DMS153 (cell line): Measurements from ENCODE around the gene GEMIN7.

Experiments
- DNase-seq: peaks from one replicate; lab custom pipeline; 2025; lab: John Stamatoyannopoulos, UW

Gene GEMIN7, protein sequence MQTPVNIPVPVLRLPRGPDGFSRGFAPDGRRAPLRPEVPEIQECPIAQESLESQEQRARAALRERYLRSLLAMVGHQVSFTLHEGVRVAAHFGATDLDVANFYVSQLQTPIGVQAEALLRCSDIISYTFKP

DNA sequence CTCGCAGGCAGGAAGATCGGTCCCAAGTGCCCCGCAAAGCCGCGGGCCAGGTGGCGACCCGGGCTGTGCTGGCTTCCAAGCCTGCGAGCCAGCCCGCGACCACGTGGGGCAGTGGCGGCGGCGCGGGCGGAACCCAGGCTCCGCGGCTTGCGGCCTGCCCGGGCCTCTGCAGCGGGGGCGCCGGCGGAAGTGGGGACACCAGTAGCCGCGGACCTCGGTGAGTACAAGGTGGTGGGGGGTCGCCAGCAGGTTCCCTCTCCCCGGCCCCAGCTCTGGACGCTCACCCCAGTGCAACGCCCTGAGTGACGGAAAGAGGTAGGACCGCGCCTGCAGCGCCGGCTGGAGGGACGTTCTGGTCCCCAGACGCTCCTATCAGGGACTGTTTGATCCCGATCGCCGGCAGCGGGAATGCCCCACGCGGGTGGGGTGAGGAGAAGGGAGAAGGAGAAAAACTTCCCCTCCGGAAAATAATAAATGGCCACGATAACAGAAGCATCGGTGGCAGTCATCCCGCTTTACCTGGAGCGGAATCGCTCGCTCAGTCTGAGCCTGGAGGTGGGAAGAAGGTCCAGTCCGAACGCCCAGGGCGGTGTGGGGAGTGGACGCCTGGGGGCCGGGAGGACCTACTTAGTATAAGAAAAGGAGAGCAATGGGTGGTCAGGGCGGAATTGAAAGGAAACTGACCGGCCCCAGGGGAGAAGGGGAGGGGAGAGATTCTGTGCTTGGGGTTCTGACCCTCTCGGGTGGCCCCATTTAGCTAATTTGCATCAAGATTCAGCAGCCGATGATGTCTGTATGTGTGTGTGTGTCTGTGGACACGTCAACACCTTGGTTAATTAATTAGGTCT lies at the start of gene GEMIN7:
GEMIN7 (plus strand) TSS at position 198 of the 848 bp plus-strand sequence. CDS start 10,855 bp downstream, outside the sequence.
- DNase-seq: peak; percentile 19

DNA sequence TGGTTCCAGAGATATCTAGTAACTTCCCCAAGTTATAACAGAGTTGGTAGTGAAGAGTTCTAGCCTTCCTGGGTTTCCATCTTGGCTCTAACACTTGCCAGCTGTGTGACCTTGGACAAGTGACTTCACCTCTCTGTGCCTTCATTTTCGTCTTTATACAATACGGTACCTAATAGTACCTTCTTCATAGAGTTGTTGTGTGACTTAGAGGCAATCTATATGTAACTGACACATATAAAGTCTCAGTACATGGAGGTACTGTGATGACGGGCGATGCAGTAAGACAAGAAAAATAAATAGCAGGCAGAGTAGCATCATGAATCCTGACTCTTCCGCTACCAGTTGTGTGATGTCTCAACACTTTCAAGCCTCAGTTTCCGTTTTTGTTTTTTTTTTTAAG lies 48.2 kb upstream of the GEMIN7 start:
- DNase-seq: no peak

DNA sequence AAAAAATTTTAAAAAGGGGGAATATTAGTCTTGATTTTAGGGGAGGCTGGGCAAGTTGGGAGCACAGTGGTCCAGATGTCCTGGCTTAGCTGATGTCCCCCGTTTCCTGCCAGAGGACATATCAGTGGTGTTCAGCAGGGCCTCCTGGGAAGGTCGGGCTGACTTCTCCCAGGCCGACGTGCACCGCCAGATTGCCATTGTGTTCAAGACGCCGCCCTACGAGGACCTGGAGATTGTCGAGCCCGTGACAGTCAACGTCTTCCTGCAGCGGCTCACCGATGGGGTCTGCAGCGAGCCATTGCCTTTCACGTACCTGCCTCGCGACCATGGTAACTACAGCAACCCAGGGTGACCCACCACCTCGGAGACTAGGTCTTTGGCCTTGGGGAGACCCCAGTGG lies 46.6 kb upstream of the GEMIN7 start:
- DNase-seq: no peak

DNA sequence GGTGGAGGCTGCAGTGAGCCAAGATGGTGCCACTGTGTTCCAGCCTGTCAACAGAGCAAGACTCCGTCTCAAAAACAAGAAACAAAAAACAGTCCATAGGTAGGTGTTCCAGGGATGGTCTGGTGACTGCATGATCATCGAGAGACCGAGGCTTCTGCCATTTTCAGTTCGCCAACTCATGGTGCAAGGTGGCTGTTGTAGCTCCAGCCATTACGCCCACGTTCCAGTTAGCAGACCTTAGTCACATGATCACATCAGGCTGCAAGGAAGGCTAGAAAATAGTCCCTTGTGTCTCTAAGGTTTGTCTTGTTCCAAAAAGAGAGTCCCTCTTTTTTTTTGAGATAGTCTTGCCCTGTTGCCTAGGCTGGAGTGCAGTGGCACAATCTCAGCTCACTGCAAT lies 43.3 kb upstream of the GEMIN7 start:
- DNase-seq: no peak

DNA sequence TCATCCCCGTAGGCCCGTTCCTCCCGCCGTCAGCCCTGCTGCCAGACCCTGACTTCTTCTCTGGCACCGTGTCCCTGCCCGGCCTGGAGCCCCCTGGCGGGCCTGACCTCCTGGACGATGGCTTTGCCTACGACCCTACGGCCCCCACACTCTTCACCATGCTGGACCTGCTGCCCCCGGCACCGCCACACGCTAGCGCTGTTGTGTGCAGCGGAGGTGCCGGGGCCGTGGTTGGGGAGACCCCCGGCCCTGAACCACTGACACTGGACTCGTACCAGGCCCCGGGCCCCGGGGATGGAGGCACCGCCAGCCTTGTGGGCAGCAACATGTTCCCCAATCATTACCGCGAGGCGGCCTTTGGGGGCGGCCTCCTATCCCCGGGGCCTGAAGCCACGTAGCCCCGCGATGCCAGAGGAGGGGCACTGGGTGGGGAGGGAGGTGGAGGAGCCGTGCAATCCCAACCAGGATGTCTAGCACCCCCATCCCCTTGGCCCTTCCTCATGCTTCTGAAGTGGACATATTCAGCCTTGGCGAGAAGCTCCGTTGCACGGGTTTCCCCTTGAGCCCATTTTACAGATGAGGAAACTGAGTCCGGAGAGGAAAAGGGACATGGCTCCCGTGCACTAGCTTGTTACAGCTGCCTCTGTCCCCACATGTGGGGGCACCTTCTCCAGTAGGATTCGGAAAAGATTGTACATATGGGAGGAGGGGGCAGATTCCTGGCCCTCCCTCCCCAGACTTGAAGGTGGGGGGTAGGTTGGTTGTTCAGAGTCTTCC lies 41.5 kb upstream of the GEMIN7 start:
- DNase-seq: no peak

DNA sequence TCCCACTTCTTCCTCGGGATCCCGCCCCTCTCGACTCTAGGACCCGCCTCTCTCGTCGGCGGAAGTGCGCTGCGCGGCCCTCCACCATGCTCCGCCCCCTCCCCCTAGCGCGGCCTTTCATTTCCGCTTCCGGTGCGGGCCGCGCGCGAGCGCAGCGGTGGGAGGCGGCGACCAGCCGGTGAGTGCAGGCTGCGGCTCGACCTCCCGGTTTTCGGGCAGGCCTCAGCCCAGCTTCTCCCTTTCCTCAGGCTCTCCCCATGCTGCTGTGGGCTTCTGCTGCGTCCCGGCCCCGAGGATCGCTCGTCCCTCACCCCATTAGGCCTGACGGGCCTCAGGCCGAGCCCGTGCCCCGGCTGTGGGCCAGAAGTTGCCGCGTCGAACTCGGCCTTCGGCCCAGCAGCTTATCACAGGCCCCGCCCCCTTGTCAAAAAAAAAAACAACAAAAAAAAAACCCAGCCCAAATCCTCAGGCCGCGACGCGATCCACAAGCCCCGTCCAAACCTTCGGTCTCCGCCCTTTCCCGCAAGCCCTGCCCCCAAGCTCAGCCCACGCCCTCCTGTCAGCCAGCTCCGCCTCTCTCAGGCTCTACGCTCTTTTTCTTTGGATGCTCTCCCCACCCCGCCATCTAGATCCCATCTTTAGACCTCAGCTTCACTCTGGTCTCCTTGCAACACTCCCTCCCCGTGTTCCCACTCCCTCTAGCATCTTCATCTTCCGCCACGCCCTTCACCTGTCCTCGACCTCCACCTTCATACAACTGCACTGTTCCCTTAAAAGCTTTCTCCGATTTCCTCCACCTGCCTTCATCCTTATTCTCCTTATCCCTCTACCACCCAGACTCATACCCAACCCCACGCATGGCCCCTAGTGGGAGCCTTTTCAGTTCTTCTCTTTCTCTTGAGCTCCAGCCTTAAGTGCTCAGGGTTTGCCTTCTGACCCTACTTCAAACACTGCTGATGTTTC lies 39.8 kb upstream of the GEMIN7 start, which contains the start of gene CLASRP:
CLASRP (plus strand) TSS at position 115 of the 963 bp plus-strand sequence. CDS start 1,168 bp downstream, outside the sequence.
- peak; percentile 80 for DNase-seq

DNA sequence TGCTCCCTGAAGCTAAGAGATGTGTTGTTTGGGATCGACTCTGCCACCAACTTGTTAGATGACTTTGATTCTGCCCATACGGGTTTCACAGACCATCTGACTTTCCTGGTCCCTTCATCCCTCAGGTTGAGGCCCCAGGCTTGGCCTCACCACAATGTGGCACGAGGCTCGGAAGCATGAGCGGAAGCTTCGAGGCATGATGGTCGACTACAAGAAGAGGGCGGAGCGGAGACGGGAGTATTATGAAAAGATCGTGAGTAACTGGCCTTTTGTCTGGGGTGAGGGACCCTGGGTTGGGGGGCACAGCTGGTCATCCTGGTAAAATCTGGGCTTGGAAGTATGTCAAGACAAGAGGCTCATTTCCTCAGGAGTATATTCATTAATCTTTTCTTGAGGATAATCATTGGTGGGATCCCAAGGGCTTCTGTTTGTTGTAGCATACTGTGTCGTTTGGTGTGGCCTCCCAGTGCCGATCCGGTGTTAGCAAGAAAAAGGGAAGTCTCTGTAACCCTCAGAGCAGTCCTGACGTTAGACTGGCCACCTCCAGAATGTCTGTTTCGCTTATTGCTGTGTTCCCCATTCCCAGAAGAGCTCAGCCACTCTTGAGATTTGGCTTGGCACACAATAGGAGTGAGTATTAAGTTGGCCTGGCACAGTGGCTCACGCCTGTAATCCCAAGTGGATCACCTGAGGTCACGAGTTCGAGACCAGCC lies 38.8 kb upstream of the GEMIN7 start:
- DNase-seq: no peak

DNA sequence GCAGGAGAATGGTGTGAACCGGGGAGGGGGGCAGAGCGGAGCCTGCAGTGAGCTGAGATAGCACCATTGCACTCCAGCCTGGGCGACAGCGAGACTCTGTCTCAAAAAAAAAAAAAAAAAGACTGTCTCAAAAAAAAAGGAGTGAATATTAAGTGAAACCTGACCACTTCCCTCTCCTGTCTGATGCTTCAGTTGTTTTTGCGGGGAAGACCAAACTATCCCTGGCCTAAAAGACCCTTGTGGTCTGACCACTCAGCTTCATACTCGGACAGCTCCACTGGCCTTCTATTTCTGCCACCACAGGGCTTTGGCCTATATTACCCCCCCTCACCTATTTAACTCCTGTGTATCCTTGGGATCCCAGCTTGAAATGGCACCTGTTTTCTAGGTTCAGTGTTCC lies 37.9 kb upstream of the GEMIN7 start:
- no peak for DNase-seq

DNA sequence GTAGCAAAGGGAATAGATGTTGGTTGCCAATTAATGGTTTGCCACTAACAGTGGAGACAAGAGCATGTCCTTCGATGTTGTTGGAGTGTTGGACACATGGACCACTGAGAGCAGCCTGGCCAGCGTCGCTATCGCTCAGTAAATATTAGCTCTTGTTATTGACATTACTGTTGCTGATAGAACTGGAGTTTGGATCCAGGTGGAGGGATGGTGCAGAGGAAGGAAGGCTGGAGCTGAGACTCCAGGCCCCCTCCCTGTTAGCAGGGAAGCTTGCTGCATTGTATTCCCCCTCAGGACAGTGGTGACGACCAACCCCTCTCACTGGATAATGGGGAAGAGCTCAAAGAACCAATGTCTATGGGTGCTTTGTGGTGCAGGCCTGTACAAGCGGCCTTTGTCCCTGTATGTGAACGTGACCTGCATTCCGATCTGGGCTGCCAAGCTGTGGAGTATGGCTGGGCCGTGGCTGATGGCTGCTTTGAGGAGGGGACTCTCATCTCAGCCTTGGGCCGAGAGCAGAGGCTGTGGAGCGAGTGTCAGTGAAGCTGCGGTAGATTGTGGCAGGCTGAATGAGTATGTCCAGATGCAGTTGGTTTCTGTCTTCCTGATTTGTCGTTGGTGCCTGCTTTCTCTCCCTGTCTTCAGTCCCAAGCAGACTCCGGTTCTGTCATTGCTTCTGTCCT lies 33.2 kb upstream of the GEMIN7 start:
- peak; percentile 59 for DNase-seq

DNA sequence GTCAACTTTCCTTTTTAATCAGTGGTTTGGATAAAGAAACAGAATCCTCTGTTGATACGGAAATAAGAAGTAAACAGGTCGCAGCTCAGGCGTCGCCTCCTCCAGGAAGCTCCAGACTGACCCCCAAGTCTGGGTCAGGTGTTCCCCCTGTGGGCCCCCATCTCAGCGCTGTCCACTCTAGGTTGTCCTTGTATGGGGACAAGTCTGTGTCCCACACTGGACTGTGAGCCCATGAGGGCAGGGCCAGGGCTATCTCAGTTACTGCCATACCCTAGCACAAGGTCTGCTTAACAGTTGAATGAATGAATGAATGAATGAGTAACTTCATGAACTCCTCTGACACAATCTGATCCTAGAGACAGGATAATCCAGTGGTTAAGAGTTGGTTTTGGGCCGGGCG lies 32.7 kb upstream of the GEMIN7 start:
- no peak for DNase-seq

DNA sequence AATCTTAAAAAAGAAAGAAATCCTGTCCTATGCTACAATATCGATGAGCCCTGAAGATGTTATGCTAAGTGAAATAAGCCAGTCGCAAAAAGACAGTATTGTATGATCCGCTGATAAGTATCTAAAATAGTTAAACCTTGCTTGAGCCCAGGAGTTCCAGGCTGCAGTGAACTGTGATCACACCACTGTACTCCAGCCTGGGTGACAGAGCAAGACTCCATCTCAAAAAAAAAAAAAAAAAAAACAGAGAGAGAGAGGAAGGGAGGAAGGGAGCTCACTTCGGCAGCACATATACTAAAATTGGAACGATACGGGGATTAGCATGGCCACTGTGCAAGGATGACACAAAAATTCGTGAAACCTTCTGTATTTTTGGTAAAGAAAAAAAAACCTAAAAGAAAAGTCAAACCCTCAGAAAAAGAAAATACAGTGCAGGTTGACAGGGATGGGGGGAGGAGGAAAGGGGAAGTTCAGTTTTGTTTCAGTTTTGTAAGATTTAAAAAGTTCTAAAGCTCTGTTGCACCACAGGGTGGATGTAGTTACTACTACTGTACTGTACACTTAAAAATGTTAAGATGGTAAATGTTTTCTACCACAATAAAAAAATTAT lies 31.8 kb upstream of the GEMIN7 start:
- no peak for DNase-seq

DNA sequence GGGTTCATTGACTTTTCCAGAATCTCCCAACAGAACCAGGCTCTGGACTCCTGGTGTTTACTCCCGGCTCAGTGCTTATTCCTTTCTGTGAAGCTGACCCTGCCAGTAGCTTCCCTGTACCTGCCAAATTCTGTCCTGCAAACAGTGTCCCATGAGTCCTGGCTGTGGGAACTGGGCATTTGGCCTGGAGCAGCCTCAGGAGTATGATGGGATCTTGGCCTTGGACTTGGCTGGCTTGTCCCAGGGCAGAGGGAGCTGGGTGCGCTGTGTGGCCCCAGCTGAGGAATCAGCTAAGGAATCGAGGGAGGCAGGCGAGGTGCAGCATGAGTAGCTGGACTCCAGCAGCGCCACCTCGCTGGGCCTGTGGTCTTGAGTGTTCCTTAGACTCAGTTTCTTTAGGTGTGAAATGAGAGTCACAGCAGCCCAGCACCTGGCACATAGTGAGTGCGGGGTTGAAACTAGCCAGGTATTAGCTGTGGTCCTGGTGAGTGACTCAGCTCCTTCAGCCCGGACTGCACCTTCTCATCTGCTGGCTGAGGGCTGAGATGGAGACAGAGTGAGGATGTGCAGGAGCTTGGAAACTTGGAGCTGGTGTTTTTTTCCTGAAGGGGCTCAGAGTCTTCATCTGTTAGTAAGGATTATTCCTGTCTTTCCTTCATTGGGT lies 29.9 kb upstream of the GEMIN7 start:
- DNase-seq: no peak

DNA sequence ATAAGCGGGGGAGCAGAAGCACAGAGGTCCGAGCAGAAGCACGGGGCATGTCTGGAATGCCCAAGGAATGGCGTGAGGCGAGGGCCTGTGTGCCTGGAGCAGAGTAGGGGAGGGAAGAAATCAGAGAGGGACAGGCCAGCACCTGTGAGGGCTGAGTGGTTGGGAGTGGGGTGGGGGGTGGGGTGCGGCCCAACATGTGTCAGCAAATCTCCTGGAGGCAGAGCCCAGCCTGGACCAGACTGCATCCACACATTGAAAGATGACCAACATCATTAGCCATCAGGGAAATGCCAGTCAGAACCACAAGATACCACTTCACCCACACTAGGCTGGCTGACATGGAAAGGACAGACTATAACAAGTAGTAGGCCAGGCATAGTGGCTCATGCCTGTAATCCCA lies 29.0 kb upstream of the GEMIN7 start:
- no peak for DNase-seq

DNA sequence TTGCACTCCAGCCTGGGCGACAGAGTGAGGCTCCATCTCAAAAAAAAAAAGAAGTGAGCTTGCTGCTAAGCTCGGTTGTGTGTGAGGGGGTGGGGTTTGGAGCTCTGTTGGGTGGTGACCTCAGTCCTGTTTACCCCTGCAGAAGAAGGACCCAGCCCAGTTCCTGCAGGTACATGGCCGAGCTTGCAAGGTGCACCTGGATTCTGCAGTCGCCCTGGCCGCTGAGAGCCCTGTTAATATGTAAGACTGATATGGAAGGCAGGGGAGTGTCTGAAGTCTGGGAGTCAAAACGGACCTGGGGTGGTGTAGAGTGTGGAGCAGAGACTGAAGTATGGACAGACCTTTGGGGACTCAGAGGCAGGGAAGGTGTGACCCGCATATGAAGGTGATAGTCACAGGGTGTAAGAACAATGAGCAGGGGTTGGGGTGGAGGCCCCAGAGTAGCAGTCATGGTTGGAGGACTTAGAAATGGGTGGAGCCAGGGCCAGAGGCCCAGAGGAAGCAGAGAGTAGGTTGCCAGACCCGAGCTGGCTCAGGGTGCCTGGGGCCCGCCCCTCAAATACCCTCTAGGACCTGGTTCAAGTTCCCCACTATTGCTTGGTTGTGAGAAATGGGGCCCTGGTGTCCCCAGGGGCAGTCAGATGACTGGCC lies 27.0 kb upstream of the GEMIN7 start:
- DNase-seq: no peak

DNA sequence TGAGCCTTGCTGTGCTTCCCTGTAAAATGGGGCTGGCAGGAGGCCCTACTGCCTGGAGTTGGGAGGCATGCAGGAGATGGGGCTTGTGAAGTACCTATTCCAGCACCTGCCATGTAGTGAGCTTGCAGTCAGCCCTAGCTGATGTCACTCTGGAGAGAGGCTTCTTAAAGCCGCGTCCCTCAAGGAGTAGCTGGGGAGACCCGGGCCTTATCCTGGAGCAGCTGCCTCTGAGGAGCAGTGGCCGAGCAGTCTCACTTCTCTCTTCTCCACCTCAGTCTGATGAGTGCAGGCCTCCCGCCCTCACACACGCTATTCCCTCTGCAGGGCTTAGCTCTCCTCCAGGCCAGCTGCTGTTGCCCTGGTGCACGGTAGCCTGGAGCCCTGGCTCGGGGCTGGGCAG lies 22.2 kb upstream of the GEMIN7 start:
- no peak for DNase-seq

DNA sequence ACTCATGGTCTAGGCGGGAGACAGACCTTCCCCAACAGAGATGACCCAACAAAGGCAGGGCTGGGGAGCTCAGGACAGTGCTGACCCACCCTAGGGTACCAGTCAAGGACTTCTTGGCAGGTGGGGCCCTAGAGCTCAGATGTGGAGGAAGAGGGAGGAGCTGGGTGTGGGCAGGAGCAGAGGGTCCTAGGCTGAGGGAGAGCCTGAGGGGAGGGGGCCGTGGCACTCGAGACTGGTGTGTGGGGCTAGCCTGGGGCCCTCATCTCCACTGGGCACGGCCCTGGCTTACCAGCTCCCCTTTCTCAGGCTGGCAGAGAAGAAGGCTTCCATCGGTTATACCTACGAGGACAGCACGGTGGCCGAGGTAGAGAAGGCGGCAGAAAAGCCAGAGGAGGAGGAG lies 21.6 kb upstream of the GEMIN7 start:
- DNase-seq: no peak

DNA sequence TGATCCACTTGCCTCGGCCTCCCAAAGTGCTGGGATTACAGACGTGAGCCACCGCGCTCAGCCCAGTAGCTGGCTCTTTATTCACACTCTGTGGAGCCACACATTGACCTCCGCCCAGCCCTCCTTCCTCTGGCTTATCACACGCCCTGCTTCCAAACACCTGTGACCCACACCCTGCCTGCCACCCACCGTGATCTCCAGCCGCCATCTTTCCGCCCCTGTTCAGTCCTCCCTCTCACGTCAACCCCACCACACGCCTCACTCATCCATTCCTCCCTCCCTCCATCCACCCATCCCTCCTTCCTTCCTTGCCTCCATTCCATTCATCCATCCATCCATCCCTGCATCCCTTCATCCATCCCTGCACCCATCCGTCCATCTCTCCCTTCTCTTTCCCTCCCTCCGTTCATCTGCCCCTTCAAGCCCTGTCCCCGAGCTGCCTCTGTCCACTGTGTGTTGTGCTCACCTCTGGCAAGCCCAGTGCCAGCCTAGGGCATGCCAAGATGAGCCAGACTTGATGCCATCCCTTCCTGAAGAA lies 20.4 kb upstream of the GEMIN7 start:
- DNase-seq: no peak

DNA sequence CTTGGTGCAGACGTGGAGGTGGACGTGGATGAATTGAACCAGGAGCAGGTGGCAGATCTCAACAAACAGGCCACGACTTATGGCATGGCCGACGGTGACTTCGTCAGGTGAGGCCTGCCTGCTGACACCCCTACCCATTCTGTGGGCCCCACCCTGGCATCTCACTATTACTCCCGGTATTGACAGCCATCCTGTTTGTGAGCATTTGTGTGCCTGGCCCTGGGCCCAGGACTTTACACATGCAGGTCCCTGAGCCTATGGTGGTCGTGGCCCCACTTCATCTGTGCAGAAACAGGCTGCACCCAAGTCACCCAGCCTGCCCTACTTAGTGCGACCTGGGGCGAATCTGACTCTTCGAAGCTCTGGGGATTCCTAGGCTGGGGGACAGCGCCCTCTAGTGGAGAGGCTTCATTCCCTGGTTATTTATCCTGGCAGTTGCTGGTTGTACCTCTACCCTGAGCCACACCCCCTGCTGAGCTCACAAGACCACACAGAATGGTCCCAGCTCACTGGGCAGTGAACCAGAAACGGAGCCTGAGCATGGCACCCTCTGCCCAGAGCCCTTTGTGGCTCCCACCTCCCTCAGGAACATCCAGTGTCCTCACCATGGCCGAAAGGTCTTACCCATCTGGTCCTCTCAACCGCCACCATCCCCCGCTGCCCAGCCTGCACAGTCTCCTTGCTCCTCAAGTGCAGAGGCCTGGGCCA lies 19.6 kb upstream of the GEMIN7 start:
- peak; percentile 19 for DNase-seq
